GM12873 (cell line): ENCODE results near the gene LAMA4.

Experiments
- TF ChIP-seq, protein P1 (sequence below): IDR thresholded peaks from 2 replicates; pipeline ENCODE4 v1.5.1; 2012; ENCODE audit warnings: low read depth, mild to moderate bottlenecking, moderate library complexity, low read length, control low read depth; ENCODE audit not compliant: insufficient read depth; ENCODE audit errors: missing control alignments

LAMA4 gene

DNA sequence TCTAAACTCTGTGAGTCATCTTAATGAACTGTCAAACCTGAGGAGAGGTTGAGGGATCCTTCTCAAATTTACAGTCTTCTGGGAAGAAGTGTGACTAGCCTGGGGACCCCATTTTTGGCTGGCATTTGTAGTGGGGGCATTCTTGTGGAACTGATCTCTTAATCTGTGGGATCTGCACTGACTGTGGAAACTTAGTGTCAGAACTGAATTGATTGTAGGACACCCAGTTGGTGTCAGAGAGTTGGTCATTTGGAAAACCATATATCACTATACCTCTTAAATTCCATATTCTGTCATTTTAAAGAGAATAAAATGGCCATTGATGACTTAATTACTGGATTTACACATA is 48.3 kb downstream of the LAMA4 start:
- TF ChIP-seq, protein P1, sequence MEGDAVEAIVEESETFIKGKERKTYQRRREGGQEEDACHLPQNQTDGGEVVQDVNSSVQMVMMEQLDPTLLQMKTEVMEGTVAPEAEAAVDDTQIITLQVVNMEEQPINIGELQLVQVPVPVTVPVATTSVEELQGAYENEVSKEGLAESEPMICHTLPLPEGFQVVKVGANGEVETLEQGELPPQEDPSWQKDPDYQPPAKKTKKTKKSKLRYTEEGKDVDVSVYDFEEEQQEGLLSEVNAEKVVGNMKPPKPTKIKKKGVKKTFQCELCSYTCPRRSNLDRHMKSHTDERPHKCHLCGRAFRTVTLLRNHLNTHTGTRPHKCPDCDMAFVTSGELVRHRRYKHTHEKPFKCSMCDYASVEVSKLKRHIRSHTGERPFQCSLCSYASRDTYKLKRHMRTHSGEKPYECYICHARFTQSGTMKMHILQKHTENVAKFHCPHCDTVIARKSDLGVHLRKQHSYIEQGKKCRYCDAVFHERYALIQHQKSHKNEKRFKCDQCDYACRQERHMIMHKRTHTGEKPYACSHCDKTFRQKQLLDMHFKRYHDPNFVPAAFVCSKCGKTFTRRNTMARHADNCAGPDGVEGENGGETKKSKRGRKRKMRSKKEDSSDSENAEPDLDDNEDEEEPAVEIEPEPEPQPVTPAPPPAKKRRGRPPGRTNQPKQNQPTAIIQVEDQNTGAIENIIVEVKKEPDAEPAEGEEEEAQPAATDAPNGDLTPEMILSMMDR, result no peak

DNA sequence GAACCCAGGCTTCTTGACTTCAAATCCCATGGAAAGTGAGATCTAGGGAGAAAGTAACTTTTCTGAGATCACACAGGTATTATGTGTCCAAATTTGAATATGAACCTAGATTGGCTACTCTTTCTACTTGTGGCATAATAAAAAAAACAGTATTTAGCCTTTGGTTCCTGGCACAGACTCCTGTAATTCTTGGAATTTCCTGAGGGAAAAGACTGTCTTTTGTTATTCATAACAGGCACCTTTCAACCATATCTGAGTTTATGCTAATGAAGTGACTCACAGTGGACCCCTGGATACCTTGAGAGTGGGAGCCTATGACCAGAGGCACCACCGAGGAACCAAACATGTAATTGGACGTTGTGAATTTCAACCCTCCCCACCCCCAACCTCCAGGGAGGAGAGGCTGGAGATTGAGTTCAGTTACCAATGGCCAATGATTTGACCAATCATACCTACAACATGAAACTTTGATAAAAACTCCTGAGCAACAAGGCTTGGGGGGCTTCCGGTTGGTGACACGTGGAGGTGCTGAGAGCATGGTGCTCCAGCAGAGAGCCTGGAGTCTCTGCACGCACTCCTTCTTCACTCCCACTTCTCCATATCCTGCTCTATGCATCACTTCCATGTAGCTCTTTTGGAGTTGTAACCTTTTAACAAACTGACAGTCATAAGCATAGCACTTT is 48.8 kb downstream of the LAMA4 start:
- TF ChIP-seq, protein P1, result no peak

GRCh38 chr6:112204350-112204706 is 50.0 kb downstream of the LAMA4 start:
- TF ChIP-seq, protein P1, result no peak

GRCh38 chr6:112203577-112204349 is 50.6 kb downstream of the LAMA4 start:
- TF ChIP-seq, protein P1, result no peak

DNA sequence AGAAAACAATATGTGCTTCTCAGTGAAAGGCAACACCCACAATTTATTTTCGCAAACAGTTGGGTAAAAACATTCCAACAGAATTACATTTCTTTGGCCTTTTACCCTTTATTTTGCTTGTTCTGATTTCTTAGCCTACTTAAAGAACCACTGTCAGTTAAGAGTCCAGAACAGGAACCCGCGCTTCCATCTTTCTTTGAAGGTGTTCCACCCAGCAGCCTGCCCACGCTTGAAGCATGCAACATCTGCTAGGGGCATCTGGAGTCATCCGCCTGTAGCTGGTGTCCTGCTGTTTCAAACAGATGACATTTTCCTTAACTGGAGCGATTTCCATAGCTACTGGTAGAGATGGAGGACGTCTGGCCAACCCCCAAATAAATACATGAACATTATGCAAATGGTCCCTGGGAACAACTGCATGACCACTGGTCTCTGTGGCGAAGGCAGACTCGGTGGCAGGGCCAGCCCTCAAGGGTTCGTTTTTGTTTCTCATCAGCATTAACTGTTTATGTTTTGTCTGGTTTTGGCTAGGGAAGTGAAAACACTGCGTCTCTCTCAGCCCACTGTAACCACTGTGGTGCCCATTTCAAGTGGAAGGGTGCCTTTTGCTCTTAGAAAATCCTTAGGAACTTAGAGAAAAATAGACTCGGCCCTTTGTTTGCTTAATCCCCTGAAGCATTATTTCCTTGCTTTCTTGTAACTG is 51.6 kb downstream of the LAMA4 start:
- TF ChIP-seq, protein P1, result no peak

DNA sequence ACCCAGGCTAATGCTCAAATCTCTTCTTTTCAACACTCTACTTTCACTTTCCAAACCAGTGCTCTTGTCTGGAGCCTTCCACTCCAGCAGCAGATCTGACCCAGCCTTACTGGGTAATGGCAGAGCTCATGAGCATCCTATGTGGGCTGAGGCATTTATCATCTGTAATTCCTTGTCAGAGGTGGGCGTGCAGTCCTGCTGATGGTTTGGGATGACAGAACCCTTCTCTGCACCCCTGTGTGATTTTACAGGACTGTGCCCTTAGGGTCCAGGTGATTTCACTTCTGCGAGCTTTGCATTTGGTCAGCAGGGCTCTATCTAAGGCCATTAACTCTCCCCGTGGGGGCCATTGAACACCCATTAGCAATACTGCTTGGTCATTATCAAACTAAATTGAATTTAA is 55.4 kb downstream of the LAMA4 start:
- TF ChIP-seq, protein P1, result no peak

- TF ChIP-seq, protein P1, result no peak
Observed at GRCh38 chr6:112198582-112198981, 55.8 kb downstream of the LAMA4 start.
